DMS153 treated with DMSO at 0.1 percent for 48 hours (cell line): ENCODE measurements around the gene HSDL2.
A peak's percentile ranks its signal among the peaks of the same experiment; 100 is the strongest.
"Not testable (repeated sequence)": the region's sequence is repeated elsewhere in the genome, so short reads cannot be mapped to it uniquely, and the experiment has no call there.

ENCODE experiments used
- DNase-seq: peaks from one replicate; lab custom pipeline; 2025; ENCODE audit not compliant: unreplicated experiment; lab: John Stamatoyannopoulos, UW

The HSDL2 gene

DNA sequence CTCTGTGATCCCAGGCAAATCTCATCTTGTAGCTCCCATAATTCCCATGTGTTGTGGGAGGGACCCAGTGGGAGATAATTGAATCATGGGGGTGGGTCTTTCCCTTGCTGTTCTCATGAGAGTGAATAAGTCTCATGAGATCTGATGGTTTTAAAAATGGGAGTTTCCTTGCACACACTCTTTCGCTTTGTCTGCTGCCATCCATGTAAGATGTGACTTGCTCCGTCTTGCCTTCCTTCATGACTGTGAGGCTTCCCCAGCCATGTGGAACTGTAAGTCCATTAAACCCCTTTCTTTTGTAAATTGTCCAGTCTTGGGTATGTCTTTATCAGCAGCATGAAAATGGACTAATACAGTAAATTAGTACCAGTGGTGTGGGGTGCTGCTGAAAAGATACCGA is 14.7 kb upstream of the HSDL2 start:
- not testable (repeated sequence) for DNase-seq

DNA sequence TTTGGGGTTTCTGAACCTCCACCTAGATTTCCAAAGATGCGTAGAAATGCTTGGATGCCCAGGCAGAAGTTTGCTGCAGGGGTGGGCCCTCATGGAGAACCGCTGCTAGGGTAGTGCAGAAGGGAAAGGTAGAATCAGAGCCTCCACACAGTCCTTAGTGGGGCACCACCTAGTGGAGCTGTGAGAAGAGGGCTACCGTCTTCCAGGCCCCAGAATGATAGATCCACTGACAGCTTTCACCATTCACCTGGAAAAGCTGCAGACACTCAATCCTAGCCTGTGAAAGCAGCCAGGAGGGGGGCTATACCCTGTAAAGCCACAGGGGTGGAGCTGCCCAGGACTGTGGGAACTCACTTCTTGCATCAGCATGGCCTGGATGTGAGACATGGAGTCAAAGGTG is 13.3 kb upstream of the HSDL2 start:
- no peak for DNase-seq

DNA sequence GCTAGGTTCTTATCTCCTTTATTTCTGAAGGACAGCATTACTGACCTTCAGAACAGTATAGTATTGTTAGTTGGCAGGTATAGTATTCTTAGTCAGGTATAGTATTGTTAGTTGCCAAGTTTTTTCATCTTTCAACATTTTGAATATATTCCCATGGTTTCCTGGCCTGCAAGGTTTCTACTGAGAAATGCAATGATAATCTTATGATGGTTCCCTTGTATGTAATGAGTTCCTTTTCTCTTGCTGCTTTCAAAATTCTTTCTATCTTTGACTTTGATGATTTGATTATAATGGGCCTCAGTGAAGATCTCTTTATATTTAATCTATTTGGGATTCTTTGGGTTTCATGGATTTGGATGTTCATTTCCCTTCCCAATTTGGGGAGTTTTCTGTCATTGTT is 12.4 kb upstream of the HSDL2 start:
- DNase-seq = no peak

DNA sequence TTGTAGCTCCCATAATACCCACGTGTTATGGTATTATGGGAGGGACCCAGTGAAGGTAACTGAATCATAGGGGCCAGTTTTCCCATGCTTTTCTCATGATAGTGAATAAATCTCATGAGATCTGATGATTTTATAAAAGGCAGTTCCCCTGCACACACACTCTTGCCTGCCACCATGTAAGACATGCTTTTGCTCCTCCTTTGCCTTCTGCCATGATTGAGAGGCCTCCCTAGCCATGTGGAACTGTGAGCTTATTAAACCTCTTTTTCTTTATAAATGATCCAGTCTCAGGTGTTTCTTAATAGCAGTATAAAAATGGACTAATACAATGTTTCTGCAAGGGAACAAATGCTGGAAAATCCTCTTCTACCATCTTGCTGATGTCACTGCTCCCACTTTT is 10.1 kb upstream of the HSDL2 start:
- no peak for DNase-seq

DNA sequence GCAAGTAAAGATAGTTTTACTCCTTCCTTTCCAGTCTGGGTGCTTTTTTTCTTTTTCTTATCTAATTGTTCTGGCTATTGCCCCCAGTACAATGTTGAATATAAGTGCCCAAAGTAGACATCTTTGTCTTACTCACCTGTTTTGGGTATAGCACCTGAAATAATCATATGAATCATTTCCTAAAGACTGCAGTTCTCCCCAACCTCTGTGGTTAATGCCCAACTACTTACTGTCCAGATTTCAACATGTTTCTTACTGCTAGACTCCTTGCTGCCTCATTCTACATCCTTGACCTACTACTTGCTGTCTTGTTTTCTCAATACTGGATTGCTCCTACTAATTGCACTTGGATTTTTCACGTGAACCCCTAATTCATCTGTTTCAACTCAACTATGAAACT is 8.8 kb upstream of the HSDL2 start:
- DNase-seq = no peak

DNA sequence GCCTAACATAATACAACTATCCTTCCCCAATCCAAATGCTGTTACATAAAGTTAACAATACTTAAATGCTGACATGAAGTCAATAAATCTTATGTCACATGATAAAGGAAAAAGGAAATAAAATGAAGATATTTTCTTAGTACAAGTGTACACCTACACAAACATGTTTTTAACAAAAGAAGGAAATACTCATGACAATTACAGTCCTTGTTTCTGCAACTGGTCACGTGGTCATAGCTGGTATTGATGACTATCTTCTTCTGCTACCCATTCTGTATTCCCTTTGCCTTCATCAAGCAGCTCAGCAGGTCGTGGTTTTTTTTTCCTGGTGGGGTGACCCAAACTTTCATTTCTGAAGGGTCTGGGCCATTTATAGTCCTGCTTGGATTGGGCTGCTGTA is 6.2 kb upstream of the HSDL2 start:
- DNase-seq = not testable (repeated sequence)

DNA sequence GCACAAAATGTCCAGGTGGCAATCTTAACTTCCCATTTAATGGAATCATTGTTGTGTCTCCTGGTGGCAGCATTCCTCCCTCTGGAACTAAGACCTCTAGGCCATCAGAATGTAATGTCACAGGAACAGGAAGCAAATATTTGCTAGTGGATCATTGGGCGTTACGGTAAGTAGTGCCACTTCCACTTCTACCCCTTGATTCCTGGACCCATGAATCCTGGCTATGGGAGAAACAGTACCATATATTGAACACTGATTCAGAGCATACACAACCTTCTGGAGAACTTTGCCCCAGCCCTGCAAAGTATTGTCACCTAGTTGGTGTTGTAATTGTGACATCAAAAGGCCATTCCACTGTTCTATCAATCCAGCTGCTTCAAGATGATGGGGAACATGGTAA is 5.7 kb upstream of the HSDL2 start:
- DNase-seq = not testable (repeated sequence)

GRCh38 chr9:112375361-112375760 is 4.5 kb upstream of the HSDL2 start:
- DNase-seq = no peak

DNA sequence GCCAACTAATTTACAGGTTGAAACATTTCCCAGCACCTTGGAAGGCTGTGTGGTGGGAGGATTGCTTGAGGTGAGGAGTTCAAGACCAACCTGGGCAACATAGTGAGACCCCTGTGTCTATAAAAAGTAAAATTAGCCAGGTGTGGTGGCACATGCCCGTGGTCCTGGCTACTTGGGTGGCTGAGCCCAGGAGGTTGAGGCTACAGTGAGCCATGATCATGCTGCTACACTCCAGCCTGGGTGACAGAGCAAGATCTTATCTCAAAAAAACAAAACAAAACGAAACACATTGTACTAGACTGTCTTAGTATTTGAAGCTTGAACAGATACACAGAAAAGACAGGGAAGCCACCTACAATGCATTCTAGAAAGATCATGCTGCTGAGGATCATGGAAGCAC is 2.8 kb upstream of the HSDL2 start:
- no peak for DNase-seq

- no peak for DNase-seq
Observed at GRCh38 chr9:112377684-112378327, 2.1 kb upstream of the HSDL2 start.

GRCh38 chr9:112378328-112379176 is 1.4 kb upstream of the HSDL2 start:
- DNase-seq = peak; percentile 32

GRCh38 chr9:112379177-112380101 is 469 bp upstream of the HSDL2 start:
- DNase-seq = peak; percentile 96

DNA sequence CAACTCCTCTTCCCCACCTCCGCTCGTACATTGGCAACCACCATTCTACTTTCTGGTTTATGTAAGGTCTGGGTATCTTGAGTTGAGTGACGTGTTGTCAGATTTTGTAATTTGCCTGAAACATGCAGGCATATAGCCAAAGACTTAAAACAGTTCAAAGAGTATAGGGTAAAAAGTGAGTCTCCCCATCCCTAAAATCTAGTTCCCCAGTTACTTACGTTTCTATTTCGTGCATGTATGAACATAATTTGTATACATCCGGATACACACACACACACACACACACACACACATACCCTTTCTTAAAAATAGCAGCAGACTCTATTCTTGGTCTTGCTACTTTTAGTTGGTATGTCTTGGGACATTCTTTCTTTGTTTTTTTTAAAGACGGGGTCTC is 915 bp downstream of the HSDL2 start:
- DNase-seq = no peak

DNA sequence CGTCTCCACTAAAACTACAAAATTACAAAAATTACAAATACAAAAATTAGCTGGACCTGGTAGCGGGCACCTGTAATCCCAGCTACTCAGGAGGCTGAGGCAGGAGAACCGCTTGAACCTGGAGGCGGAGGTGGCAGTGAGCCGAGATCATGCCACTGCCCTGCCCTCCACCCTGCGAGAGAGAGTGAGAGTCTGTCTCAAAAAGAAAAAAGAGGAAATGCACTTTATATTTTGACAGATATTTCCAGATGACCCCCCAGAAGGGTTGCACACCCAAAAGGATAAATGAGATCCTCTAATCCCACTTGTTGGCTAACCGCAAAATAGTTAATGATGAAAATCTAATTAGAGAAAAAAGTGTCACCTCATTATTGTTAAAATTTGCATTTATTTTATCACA is 2.2 kb downstream of the HSDL2 start:
- no peak for DNase-seq

DNA sequence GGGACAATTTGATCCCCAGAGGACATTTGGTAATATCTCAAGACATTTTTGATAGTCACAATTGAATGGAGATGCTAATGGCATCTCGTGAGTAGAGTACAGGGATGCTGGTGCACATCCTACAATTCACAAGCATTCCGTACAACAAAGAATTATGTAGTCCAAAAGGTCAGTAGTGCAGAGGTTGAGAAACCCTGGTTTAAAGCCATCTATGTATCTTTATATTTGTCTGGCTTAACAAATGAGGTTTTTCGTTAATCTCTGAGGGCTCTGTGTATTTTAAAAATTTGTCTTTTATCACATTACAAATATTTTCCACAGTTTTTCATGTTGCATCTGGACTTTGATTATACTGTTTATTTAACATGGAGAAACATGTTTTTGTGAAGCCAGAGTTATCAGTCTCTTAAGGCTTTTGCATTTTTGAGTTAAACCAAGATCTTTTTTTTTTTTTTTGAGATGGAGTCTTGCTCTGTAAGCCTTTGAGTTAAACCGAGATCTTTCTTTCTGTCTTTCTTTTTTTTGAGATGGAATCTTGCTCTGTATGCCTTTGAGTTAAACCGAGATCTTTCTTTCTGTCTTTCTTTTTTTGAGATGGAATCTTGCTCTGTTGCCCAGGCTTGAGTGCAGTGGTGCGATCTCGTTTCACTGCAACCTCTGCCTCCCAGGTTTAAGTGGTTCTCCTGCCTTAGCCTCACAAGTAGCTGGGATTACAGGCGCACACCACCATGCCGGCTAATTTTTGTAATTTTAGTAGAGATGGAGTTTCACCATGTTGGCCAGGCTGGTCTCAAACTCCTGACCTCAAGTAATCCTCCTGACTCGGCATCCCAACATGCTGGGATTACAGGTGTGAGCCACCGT is 2.8 kb downstream of the HSDL2 start:
- no peak for DNase-seq

- DNase-seq = no peak
Observed at GRCh38 chr9:112384219-112384618, 4.3 kb downstream of the HSDL2 start.

DNA sequence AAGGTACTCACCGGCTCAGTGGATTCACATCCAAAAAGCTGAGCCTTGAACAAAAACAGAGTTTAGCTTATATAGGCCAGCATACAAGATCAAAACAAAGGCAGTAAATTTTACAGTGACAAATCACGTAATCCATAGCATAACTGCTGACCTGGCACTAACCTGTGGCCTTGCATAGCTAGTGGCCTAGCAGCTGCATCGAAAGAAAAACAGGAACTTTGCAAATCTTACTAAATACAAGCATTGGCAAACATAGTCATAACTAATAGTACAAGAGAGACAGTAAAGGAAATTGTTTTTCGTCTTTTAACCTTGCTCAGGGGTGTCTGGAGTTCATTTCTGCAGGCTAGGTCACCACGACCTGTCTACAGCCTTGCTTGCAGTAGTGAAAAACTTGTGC is 4.8 kb downstream of the HSDL2 start:
- DNase-seq = no peak

DNA sequence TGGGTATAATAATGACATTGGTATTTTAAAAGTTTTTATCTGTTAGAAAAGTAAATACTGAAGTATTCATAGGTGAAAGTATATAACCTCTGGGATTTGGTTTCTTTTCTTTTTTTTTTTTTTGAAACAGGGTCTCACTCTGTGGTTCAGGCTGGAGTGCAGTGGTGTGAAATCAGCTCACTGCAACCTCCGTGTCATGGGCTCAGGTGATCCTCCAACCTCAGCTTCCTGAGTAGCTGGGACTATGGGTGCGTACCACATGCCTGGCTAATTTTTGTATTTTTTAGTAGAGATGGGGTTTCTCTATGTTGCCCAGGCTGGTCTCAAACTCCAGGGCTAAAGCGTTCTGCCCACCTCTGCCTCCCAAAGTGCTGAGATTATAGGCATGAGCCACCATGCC is 7.2 kb downstream of the HSDL2 start:
- DNase-seq = no peak

GRCh38 chr9:112389897-112390296 is 10.0 kb downstream of the HSDL2 start:
- DNase-seq = not testable (repeated sequence)

DNA sequence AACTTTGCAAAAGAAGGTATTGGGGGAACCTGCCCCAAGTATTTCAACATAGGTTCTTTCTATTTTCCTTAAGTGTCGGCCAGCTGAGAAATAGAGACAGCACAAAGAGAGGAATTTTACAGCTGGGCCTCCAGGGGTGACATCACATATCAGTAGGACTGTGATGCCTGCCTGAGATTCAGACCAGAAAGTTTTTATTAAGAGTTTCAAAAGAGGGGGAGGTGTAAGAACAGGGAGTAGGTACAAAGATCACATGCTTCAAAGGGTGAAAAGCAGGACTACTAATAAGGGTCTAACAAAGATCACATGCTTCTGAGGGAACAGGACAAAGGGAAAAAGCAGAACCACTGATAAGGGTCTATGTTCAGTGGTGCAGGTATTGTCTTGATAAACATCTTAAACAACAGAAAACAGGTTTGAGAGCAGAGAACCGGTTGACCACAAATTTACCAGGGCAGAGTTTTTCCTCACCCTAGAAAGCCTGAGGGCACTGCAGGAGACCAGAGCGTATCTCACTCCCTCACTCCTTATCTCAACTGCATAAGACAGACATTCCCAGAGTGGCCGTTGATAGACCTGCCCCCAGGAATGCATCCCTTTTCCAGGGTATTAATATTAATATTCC is 12.1 kb downstream of the HSDL2 start:
- DNase-seq = not testable (repeated sequence)
